K562 (cell line): ENCODE results near the gene DEPP1. TPM values are rescaled to one million over a fixed set of nuclear protein-coding genes. Genes with fewer than 3 reads are reported as not detected.

Experiments used
- ATAC-seq: fragments of 200-7000 bp; cut with Tn5 transposase; 3 replicates; pipeline ENCODE4 v1.9.1; 2020; ENCODE audit warnings: moderate library complexity
- BruUV-seq: library from RNA; stranded (reverse); fragments of 400-500 nt; replicated peaks from 2 replicates; lab custom pipeline; 2021; lab: Mats Ljungman, UMichigan
- CTCF ChIA-PET: fragments of 300-600 bp; formaldehyde crosslinking; extraction: SDS; loops from one replicate; lab custom pipeline; 2021; ENCODE audit warnings: low intra/inter-chr PET ratio; lab: Yijun Ruan, JAX
- POLR2A ChIA-PET: fragments of 300-600, 350-650 bp; sonication (Branson Sonifier 250); formaldehyde crosslinking; extraction: SDS; loops from one replicate; lab custom pipeline; 2021; ENCODE audit warnings: antibody characterized with exemption, inconsistent platforms; lab: Yijun Ruan, JAX
- DNase-seq, 4 experiments: peaks; one replicate each; pipeline versions ENCODE4 v3.0.0 to v3.0.0-alpha.2; 2011 to 2018; ENCODE audit warnings: low spot score in 3 of 4, mixed read lengths in 3 of 4; ENCODE audit errors: extremely low read depth in 1 of 4
- FAIRE-seq: peaks from 2 replicates; lab custom pipeline; 2011; peaks lifted over from hg19 to GRCh38; lab: Jason Lieb, UNC
- H2AFZ ChIP-seq: 2 replicates; pipeline ENCODE4 v1.6.0; 2011; ENCODE audit warnings: low read depth, low read length, control low read depth, inconsistent platforms
- H3K27ac ChIP-seq: fragments of 200-600 bp; 3 replicates; pipeline ENCODE4 v1.8.0; 2011; ENCODE audit warnings: low read depth, mild to moderate bottlenecking, control low read depth, inconsistent platforms, low read length, moderate library complexity, mixed read lengths; ENCODE audit errors: extremely low read depth
- H3K27me3 ChIP-seq, 2 experiments: fragments of 300-600 bp in 1 of 2; 2 replicates in 1 of 2; 3 replicates in 1 of 2; pipeline versions ENCODE4 v1.6.0 to v1.8.0; 2011; ENCODE audit warnings: inconsistent platforms in 2 of 2, low read length in 2 of 2, mild to moderate bottlenecking in 1 of 2, mixed read lengths in 1 of 2, moderate library complexity in 1 of 2; ENCODE audit not compliant: control insufficient read depth in 2 of 2, insufficient read depth in 2 of 2
- H3K36me3 ChIP-seq: fragments of 300-600 bp; 3 replicates; pipeline ENCODE4 v1.8.0; 2011; ENCODE audit warnings: mild to moderate bottlenecking, low read length, inconsistent platforms; ENCODE audit not compliant: control insufficient read depth, insufficient read depth
- H3K4me1 ChIP-seq, 2 experiments: fragments of 200-600 bp in 1 of 2; replicated peaks in 1 of 2; 2 replicates in 1 of 2; 3 replicates in 1 of 2; pipeline versions ENCODE4 v1.5.1 to v1.8.0; 2011; ENCODE audit warnings: inconsistent platforms in 2 of 2, low read length in 2 of 2, mild to moderate bottlenecking in 1 of 2, mixed read lengths in 1 of 2, moderate library complexity in 1 of 2; ENCODE audit not compliant: control insufficient read depth in 2 of 2, insufficient read depth in 2 of 2
- H3K4me2 ChIP-seq: 2 replicates; pipeline ENCODE4 v1.6.1; 2011; ENCODE audit warnings: low read length, control low read depth, inconsistent platforms, mixed read lengths; ENCODE audit not compliant: insufficient read depth
- H3K4me3 ChIP-seq: fragments of 200-600 bp; sonication (generic), shearing (Covaris generic); 2 replicates; pipeline ENCODE4 v1.5.1; 2016; ENCODE audit warnings: control low read depth, inconsistent platforms
- H3K79me2 ChIP-seq: fragments of 200-600 bp; 3 replicates; pipeline ENCODE4 v1.8.0; 2011; ENCODE audit warnings: low read length, inconsistent platforms; ENCODE audit not compliant: control insufficient read depth, insufficient read depth
- H3K9ac ChIP-seq, 2 experiments: 2 replicates each; pipeline versions ENCODE4 v1.6.0 to v1.6.1; 2011; ENCODE audit warnings: low read depth in 2 of 2, low read length in 2 of 2, control low read depth in 1 of 2, inconsistent platforms in 1 of 2, mild to moderate bottlenecking in 1 of 2, mixed read lengths in 1 of 2; ENCODE audit not compliant: insufficient read depth in 1 of 2
- H3K9me1 ChIP-seq: one replicate; pipeline ENCODE4 v1.6.0; 2011; ENCODE audit warnings: inconsistent platforms, mild to moderate bottlenecking, low read length, moderate library complexity; ENCODE audit not compliant: control insufficient read depth, insufficient read depth
- H3K9me3 ChIP-seq: replicated peaks from 2 replicates; pipeline ENCODE4 v1.5.1; 2011; ENCODE audit warnings: low read depth, low read length, inconsistent platforms; ENCODE audit not compliant: control insufficient read depth, insufficient read depth
- H4K20me1 ChIP-seq: replicated peaks from 2 replicates; pipeline ENCODE4 v1.6.1; 2011; ENCODE audit warnings: low read length, inconsistent platforms, mixed read lengths; ENCODE audit not compliant: control insufficient read depth, insufficient read depth
- BRF2 ChIP-seq: IDR thresholded peaks from 3 replicates; pipeline ENCODE4 v1.6.1; 2011; ENCODE audit warnings: borderline replicate concordance, mild to moderate bottlenecking; ENCODE audit not compliant: insufficient read length, insufficient read depth
- ELF1 ChIP-seq: fragments of 200-800 bp; sonication (Bioruptor generic); IDR thresholded peaks from 2 replicates; pipeline ENCODE4 v1.6.1; 2016; ENCODE audit warnings: missing genetic modification characterization, missing compliant biosample characterization
- PATZ1 ChIP-seq: fragments of 250-450 bp; sonication (Bioruptor Pico); IDR thresholded peaks from 2 replicates; pipeline ENCODE4 v1.5.0; 2020; ENCODE audit warnings: mild to moderate bottlenecking, borderline replicate concordance
- RBM22 ChIP-seq: fragments of 200-400 bp; formaldehyde crosslinking; IDR thresholded peaks from 2 replicates; pipeline ENCODE4 v1.6.1; 2018; ENCODE audit warnings: low read length, low read depth; ENCODE audit not compliant: poor library complexity, severe bottlenecking
- WGBS: fragments of 100-300 bp; shearing (Covaris generic); methylation state at CpG from one replicate; pipeline ENCODE4 v1.1.6; 2016; ENCODE audit warnings: low coverage, mixed read lengths; ENCODE audit not compliant: insufficient coverage; ENCODE audit errors: missing lambda C conversion rate; 5-methylcytosine and 5-hydroxymethylcytosine counted together
- in situ Hi-C: fragments of 300-500 bp; cut with MboI; formaldehyde crosslinking; loops from 4 replicates; pipeline ENCODE4 v1.15.0; 2018; ENCODE audit warnings: inconsistent platforms, mixed read lengths
- intact Hi-C: fragments of 100-400 bp; cut with micrococcal nuclease; formaldehyde crosslinking; loops from 2 replicates; pipeline ENCODE4 v1.14.2; 2022
- polyA plus RNA-seq, 8 experiments: library from polyadenylated mRNA; depleted of rRNA in 4 of 8; stranded (reverse) in 5 of 8; unstranded in 3 of 8; fragments of >200 nt; fragmentation: Nextera tagmentation in 2 of 8; fragmentation: Illumina TruSeq in 1 of 8; extraction: Ambion mirVana in 2 of 8; extraction: Trizol in 1 of 8; gene quantifications; 2 replicates each; pipeline versions ENCODE4 v1.2.1 to v1.2.3, GENCODE V29; 2011 to 2014; ENCODE audit warnings: inconsistent platforms in 1 of 8, missing spikeins in 1 of 8
- total RNA-seq, 7 experiments: library from RNA; depleted of rRNA in 6 of 7; stranded (reverse); fragments of >200 nt in 6 of 7; fragmentation: Illumina TruSeq in 2 of 7; extraction: Trizol in 2 of 7; gene quantifications; 2 replicates each; pipeline versions ENCODE4 v1.2.1 to v1.2.3, GENCODE V29; 2011 to 2021; ENCODE audit warnings: low replicate concordance in 1 of 7

The DEPP1 gene
- total and polyA plus RNA-seq, 9 of the 15 experiments (the other 6 are each of a cell fraction or from before 2014, with no cell fraction given) = 0.04 to 0.54 (median 0.20) TPM; not detected in 1

GRCh38 chr10:44950326-44951225 lies 28.0 kb downstream of the DEPP1 start:
- WGBS = 2% methylated on average over 10 of the region's 10 CpGs
- CTCF ChIA-PET = no interaction called here
- TF ChIP-seq RBM22 = no peak
- TF ChIP-seq PATZ1 (CRISPR knock-in tag) = no peak
- TF ChIP-seq ELF1 (tag) = no peak
- TF ChIP-seq BRF2 = no peak
- no peak overlapping the region for H3K4me2 ChIP-seq
- FAIRE-seq (no peak), ATAC-seq (no peak), DNase-seq (no peak)
- H3K36me3 ChIP-seq = no peaks in the 10 kb centered on the region
- H3K9me3 ChIP-seq = no peaks in the 10 kb centered on the region
- POLR2A ChIA-PET = interaction anchor here (0.5 to 1.0 kb wide), 4 partner anchors 13 to 123 kb away, joined by 3 read pairs; no protein-coding TSS in a partner anchor
- no peaks in the 10 kb centered on the region for H3K9me1 ChIP-seq
- H3K4me3 ChIP-seq = no peak overlapping the region
- H3K9ac ChIP-seq = no peak overlapping the region
- H3K4me1 ChIP-seq = no peaks in the 10 kb centered on the region
- H3K27me3 ChIP-seq = peaks cover 10 to 20% of the 10 kb centered on the region in 2 experiments; a peak in 4 of 5 replicates
- H3K79me2 ChIP-seq = no peaks in the 10 kb centered on the region
- H2AFZ ChIP-seq = no peak overlapping the region
- no TSS peak for BruUV-seq
- in situ Hi-C loops (no loop called here), intact Hi-C loops (no loop called here)
- no peaks in the 10 kb centered on the region for H4K20me1 ChIP-seq
- H3K27ac ChIP-seq = no peak overlapping the region
